ENCODE data around the gene DCAF5. TPM values are rescaled to one million over a fixed set of nuclear protein-coding genes. Genes with fewer than 3 reads are reported as not detected.

Gene DCAF5
- total RNA-seq, 1 donor from 2014 or later = 48.6 TPM

DNA sequence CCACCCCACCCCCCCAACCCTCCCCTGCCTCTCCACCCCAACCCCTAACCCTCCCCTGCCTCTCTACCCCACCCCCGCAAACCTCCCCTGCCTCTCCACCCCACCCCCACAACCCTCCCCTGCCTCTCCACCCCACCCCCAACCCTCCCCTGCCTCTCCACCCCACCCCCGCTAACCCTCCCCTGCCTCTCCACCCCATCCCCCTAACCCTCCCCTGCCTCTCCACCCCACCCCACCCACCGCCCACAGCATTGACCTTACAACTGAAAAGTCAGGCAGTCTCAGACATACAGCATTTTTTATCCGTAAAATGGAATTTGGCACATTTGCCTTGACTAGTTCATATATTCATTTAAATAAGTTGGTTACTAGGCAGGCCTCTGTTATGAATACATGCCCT lies 135.2 kb downstream of the DCAF5 start:
- intact Hi-C loops (cut with DNase I) = no loop called here
- Histone ChIP-seq H3K27ac (no peak overlapping the region), H3K4me3 (no peak overlapping the region), H3K27me3 (no peaks in the 10 kb centered on the region), H3K36me3 (no peaks in the 10 kb centered on the region), H3K9me3 (no peaks in the 10 kb centered on the region), H3K4me1 (no peaks in the 10 kb centered on the region)
- TF ChIP-seq POLR2A (IDR thresholded peaks at IDR 0.05) = no peak
- DNase-seq (ENCODE audit: extremely low spot score in 2 of 2) = no peak

GRCh38 chr14:69014829-69015259 lies 138.1 kb downstream of the DCAF5 start:
- H3K27ac ChIP-seq = no peak overlapping the region
- no peak overlapping the region for H3K4me3 ChIP-seq
- no peak for DNase-seq (ENCODE audit: extremely low spot score in 2 of 2)
- TF ChIP-seq CTCF (IDR thresholded peaks at IDR 0.05) = no peak
- no peak for TF ChIP-seq POLR2A (IDR thresholded peaks at IDR 0.05)
- TF ChIP-seq POLR2AphosphoS5 (IDR thresholded peaks at IDR 0.05; ENCODE audit: insufficient read depth in 1 of 2, low read depth in 1 of 2) = no peak
- H3K27me3 ChIP-seq = no peaks in the 10 kb centered on the region
- intact Hi-C loops (cut with DNase I) = no loop called here
- no peaks in the 10 kb centered on the region for H3K9me3 ChIP-seq
- no peaks in the 10 kb centered on the region for H3K36me3 ChIP-seq
- H3K4me1 ChIP-seq = no peaks in the 10 kb centered on the region

DNA sequence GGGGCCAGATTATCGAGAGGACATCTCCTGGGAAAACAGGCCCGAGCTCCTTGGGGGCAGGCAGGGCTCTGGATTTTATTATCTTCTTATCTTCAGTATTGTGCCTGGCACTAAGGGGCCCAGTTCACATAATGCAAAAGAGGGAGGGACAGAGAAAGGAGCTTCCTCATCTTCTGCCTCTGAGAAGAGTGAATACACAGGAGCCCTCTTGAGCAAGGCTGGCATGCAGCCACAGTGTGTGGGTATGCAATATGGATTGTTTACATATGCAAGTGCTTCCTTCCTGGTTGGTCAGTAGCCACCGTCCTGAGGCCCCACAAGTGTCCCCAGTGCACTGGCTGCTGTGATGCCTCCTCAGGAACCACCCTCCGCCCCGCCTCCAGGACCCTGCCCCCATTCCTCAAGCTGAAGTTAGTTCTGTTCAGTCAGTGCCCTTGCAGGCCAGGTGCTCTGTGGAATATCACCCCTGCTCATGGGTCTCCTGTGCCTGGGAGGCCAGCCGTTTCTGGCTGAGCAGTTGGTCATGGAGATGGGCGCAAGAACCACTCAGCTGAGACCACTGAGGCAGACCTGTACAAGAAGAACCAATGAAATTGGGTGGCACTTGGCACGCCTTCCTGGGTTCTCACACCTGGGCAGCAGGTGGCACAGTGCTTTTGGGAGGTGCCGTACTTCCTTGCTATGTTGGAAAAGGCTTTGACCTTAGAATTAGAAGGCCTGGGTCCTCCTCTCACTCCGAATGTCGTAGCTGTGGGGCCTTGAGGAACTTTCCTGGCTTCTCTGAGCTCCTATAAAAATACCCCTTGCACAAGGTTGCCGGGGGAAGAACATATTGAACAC lies 138.8 kb downstream of the DCAF5 start:
- intact Hi-C loops (cut with DNase I) = no loop called here
- Histone ChIP-seq H3K27me3 (no peaks in the 10 kb centered on the region), H3K27ac (no peak overlapping the region), H3K4me3 (no peak overlapping the region), H3K9me3 (no peaks in the 10 kb centered on the region), H3K4me1 (no peaks in the 10 kb centered on the region), H3K36me3 (no peaks in the 10 kb centered on the region)
- TF ChIP-seq POLR2AphosphoS5 (IDR thresholded peaks at IDR 0.05; ENCODE audit: insufficient read depth in 1 of 2, low read depth in 1 of 2) = no peak
- no peak for DNase-seq (ENCODE audit: extremely low spot score in 2 of 2)

DNA sequence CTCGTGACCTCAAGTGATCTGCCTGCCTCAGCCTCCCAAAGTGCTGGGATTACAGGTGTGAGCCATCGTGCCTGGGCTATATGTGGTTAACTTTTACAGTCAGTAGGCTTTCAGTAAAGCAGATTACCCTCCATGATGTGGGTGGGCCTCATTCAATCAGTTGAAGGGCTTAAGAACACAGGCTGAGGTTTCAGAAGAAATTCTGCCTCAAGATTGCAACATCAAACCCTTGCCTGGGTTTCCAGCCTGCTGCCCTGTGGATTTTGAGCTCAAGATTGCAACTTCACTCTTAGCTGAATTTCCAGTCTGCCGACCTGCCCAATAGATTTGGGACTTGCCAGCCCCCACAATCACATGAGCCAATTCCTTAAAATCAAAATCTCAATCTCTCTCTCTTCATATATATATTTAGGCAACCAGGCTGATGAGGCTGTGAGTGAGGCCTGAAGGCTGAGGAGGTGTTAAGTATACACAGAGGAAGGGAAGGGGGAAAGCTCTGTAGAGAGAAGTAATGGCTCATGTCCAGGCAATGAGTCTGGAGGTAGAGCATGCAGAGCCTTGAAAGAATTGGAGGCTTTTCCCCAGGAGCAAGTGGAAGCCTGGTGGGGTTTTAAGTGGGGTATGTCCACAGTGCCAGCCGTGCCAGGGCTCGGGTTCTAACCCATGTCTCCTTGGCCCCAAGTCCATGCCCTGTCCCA lies 140.5 kb downstream of the DCAF5 start:
- TF ChIP-seq POLR2A (IDR thresholded peaks at IDR 0.05) = no peak
- TF ChIP-seq POLR2AphosphoS5 (IDR thresholded peaks at IDR 0.05; ENCODE audit: insufficient read depth in 1 of 2, low read depth in 1 of 2) = no peak
- no peak for TF ChIP-seq CTCF (IDR thresholded peaks at IDR 0.05)
- Histone ChIP-seq H3K27me3 (no peaks in the 10 kb centered on the region), H3K4me1 (no peaks in the 10 kb centered on the region), H3K27ac (no peak overlapping the region), H3K36me3 (no peaks in the 10 kb centered on the region), H3K9me3 (no peaks in the 10 kb centered on the region), H3K4me3 (no peak overlapping the region)
- intact Hi-C loops (cut with DNase I) = no loop called here
- no peak for DNase-seq (ENCODE audit: extremely low spot score in 2 of 2)

DNA sequence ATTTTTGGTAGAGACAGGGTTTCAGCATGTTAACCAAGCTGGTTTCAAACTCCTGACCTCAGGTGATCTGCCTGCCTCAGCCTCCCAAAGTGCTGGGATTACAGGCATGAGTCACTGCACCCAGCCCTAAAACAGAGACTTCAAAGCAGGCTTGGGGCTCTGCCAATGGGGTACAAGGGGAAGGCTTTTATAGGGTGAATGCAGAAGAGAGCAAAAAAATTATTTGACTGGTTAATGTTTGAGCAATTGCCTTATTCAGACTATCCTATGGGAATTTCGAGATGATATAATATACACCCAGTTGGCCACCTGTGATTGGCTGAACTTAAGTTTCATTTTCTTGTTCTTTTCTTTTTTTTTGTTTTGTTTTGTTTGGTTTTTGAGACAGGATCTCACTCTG lies 142.3 kb downstream of the DCAF5 start:
- H3K27ac ChIP-seq = no peak overlapping the region
- peaks cover 6% of the 10 kb centered on the region for H3K4me1 ChIP-seq
- DNase-seq (ENCODE audit: extremely low spot score in 2 of 2) = no peak
- TF ChIP-seq POLR2AphosphoS5 (IDR thresholded peaks at IDR 0.05; ENCODE audit: insufficient read depth in 1 of 2, low read depth in 1 of 2) = no peak
- TF ChIP-seq POLR2A (IDR thresholded peaks at IDR 0.05) = no peak
- TF ChIP-seq CTCF (IDR thresholded peaks at IDR 0.05) = no peak
- H3K27me3 ChIP-seq = no peaks in the 10 kb centered on the region
- no peaks in the 10 kb centered on the region for H3K9me3 ChIP-seq
- H3K36me3 ChIP-seq = no peaks in the 10 kb centered on the region
- no peak overlapping the region for H3K4me3 ChIP-seq
- intact Hi-C loops (cut with DNase I) = no loop called here

DNA sequence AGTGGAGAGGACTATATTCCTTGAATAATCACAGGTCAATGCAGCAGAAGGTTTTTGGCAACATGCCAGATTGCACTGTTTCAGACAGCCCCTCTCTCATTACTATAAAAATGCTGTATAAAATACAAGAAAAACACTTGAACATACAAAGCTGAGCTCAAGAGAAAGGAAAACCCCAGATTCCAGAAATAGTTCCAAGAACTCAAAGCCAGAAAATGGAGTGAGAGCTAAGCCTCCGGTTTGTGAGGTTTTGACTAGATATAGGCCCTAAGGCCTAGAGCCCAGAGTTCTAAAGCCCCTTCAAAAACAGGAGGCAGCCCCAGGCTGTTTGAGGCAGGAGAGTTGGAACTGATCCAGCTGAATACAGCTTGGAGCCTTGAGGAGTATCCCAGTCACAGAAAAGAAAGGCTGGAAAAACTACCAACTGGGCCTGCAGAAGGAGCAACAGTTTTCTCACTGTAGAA lies 144.5 kb downstream of the DCAF5 start:
- peaks cover 19% of the 10 kb centered on the region for H3K4me1 ChIP-seq
- no peaks in the 10 kb centered on the region for H3K27me3 ChIP-seq
- H3K36me3 ChIP-seq = no peaks in the 10 kb centered on the region
- DNase-seq (ENCODE audit: extremely low spot score in 2 of 2) = no peak
- no peak overlapping the region for H3K4me3 ChIP-seq
- H3K27ac ChIP-seq = no peak overlapping the region
- TF ChIP-seq CTCF (IDR thresholded peaks at IDR 0.05) (no peak), POLR2AphosphoS5 (IDR thresholded peaks at IDR 0.05; ENCODE audit: insufficient read depth in 1 of 2, low read depth in 1 of 2) (no peak), POLR2A (IDR thresholded peaks at IDR 0.05) (no peak)
- intact Hi-C loops (cut with DNase I) = no loop called here
- no peaks in the 10 kb centered on the region for H3K9me3 ChIP-seq

All from vagina (tissue), 2 donors.